PFSK-1 (cell line): ENCODE results near the gene PRKAG2.

Source experiments
- FOXP2 ChIP-seq: optimal IDR thresholded peaks from 2 replicates; pipeline ENCODE3; 2011; ENCODE audit warnings: borderline replicate concordance, control low read depth, inconsistent platforms; ENCODE audit not compliant: insufficient read depth; ENCODE audit errors: extremely low read length, extremely low read depth
- POLR2AphosphoS5 ChIP-seq: IDR thresholded peaks from 2 replicates; pipeline ENCODE4 v1.6.1; 2012; ENCODE audit warnings: low read depth, mild to moderate bottlenecking, control low read depth, low read length, moderate library complexity
- SIN3A ChIP-seq: IDR thresholded peaks from 2 replicates; pipeline ENCODE4 v1.6.1; 2012; ENCODE audit warnings: mild to moderate bottlenecking, low read length, moderate library complexity, borderline replicate concordance; ENCODE audit not compliant: insufficient read depth
- TAF1 ChIP-seq: IDR thresholded peaks from 2 replicates; pipeline ENCODE4 v1.6.1; 2012; ENCODE audit warnings: low read length, control low read depth, borderline replicate concordance; ENCODE audit not compliant: insufficient read depth
- TF ChIP-seq, protein P1 (sequence below), 2 experiments: IDR thresholded peaks; 2 replicates each; pipeline versions ENCODE4 v1.6.1 to v1.8.0; 2011 to 2012; ENCODE audit warnings: low read depth in 2 of 2, low read length in 2 of 2, control low read depth in 1 of 2, inconsistent platforms in 1 of 2, mild to moderate bottlenecking in 1 of 2, moderate library complexity in 1 of 2; ENCODE audit not compliant: insufficient read depth in 1 of 2

Gene PRKAG2

DNA sequence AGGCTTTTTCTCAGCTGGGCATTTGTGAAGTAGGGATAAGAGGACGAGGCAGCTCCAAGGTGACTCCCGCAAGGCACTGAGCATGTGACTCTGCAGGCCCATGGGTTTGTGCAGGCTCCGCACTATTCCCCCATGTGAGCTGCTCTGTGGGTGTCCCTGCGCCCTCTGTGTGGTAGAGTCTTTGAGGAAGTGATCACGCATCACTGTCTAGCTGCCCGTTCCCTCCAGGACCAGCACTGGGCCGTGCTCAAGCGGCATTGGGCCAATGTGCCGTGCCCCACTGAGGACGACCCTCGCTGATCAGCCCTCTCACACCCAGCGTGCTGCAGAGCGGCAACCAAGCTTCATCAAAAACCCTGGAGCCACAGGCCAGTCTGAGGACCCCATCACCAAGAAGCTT is 7.5 kb downstream of the PRKAG2 start:
- TF ChIP-seq SIN3A (no peak), FOXP2 (no peak), TAF1 (no peak), POLR2AphosphoS5 (no peak)
- TF ChIP-seq, protein P1, sequence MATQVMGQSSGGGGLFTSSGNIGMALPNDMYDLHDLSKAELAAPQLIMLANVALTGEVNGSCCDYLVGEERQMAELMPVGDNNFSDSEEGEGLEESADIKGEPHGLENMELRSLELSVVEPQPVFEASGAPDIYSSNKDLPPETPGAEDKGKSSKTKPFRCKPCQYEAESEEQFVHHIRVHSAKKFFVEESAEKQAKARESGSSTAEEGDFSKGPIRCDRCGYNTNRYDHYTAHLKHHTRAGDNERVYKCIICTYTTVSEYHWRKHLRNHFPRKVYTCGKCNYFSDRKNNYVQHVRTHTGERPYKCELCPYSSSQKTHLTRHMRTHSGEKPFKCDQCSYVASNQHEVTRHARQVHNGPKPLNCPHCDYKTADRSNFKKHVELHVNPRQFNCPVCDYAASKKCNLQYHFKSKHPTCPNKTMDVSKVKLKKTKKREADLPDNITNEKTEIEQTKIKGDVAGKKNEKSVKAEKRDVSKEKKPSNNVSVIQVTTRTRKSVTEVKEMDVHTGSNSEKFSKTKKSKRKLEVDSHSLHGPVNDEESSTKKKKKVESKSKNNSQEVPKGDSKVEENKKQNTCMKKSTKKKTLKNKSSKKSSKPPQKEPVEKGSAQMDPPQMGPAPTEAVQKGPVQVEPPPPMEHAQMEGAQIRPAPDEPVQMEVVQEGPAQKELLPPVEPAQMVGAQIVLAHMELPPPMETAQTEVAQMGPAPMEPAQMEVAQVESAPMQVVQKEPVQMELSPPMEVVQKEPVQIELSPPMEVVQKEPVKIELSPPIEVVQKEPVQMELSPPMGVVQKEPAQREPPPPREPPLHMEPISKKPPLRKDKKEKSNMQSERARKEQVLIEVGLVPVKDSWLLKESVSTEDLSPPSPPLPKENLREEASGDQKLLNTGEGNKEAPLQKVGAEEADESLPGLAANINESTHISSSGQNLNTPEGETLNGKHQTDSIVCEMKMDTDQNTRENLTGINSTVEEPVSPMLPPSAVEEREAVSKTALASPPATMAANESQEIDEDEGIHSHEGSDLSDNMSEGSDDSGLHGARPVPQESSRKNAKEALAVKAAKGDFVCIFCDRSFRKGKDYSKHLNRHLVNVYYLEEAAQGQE (IDR thresholded peaks at IDR 0.05; ENCODE audit: insufficient read depth in 1 of 2, low read depth in 2 of 2, low read length in 2 of 2): no peak

DNA sequence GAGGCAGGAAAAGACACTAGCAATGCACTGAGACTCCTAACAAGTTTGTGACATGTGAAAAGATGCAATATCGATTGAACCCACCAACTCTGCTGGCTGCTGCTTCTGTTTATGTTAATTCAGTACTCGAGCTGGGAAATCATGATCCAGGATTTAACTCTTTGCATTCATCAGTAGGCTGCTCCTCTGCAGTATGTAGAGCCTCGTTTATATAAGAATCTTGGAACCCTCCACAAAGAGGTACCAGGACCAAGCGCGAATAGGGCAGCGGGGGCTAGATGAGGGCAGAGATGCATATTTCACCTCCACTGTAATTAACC is 7.8 kb downstream of the PRKAG2 start:
- TF ChIP-seq POLR2AphosphoS5: no peak

DNA sequence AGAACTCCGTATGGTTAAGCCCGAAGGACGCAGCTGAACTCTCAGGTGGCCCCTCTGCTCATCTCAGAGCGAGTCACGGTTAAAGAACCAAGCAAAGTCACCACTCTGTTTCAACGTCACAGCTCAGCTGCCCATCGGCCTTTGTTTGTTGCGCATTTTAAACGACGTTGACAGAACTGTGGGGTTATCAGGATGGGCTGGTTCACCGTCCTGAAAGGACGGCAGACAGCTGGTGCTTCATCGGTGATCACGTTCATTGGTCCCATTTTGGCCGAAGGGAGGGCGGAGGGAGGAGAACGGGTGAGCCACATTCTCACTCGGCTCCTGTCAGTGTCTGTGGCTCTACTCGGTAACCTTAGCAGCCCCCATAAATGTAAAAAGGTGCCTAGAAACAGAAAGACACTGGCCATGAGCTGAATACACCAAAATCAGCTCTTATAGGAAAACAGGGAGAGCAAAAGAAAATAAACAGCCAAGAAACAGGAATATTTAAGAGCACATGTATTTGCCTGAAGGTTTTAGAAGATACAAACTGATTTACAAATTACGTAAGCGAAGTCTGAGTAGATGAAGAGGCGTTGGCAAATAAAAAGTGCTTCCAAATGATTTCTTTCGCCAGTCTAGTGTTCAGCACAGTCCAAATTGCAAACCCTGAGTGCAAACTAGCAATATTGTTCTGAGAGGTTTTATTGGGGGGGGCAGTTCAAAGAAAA is 8.4 kb downstream of the PRKAG2 start:
- TF ChIP-seq SIN3A (no peak), POLR2AphosphoS5 (no peak), FOXP2 (no peak), TAF1 (no peak)
- TF ChIP-seq, protein P1 (IDR thresholded peaks at IDR 0.05; ENCODE audit: insufficient read depth in 1 of 2, low read depth in 2 of 2, low read length in 2 of 2): no peak

DNA sequence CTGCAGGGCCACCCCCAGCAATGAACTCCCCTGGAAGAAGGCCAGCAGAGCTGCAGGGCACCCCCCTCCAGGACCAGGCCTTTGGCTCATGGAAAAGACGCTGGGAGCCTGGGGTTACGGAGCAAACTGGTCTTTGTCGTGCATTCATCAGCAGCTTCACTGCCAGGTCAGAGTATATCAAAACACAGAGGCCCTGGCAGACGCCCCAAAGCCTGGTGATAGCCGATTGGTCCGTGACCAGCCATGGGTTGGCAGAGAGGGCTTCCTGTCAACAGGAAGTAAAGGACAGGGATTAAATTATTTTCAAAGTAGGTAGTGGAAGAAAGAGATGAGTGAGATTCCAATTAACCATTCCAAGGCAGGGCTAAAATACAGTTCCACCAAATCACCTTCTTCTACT is 9.0 kb downstream of the PRKAG2 start:
- no peak for TF ChIP-seq TAF1
- TF ChIP-seq SIN3A: no peak
- no peak for TF ChIP-seq POLR2AphosphoS5
- TF ChIP-seq, protein P1 (IDR thresholded peaks at IDR 0.05; ENCODE audit: insufficient read depth in 1 of 2, low read depth in 2 of 2, low read length in 2 of 2): no peak
- TF ChIP-seq FOXP2: no peak

DNA sequence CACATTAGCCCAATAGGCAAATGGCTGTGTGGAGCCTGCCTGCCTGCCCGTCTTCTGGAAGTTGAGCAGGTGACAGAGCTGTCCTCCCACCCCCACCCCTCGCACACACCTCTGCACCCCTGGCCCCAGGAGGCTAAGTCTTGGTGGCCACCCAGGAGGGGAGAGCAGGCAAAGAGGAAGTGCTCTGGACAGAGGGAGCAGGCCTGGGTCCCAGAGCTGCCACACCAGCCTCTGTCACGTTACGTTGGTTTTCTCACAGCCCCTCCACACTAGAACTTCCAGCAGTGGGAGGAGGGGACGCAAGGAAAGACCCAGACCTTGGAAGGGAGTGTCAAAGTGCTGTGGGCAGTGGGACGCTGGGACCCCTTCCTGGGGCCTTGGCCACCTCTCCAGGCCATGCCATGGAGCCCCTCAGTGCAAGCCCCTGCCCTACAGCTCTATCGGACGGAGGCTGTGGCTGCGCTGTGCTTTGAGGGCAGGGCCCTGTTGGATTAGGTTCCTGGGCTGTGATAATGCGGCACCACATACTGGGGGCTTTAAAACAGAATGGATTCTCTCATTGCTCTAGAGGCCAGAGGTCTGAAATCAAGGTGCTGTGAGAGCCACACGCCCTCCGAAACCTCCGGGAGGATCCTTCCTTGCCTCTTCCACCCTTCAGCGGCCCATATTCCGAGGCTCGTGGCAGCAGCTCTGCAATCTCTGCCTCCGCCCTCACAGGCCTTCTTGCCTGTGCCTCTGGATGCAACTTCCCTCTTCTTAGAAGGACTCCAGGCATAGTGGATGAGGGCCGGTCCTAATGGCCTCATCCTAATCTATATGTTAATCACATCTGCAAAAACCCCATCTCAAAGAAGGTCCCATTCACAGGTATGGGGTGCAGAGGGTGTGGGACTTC is 9.9 kb downstream of the PRKAG2 start:
- TF ChIP-seq, protein P1 (IDR thresholded peaks at IDR 0.05; ENCODE audit: insufficient read depth in 1 of 2, low read depth in 2 of 2, low read length in 2 of 2): no peak
- TF ChIP-seq POLR2AphosphoS5: no peak
- TF ChIP-seq SIN3A: no peak
- TF ChIP-seq FOXP2: no peak
- TF ChIP-seq TAF1: no peak
